Kidney (tissue), 14 donors: ENCODE measurements around the gene B9D2. TPM values are rescaled to one million over a fixed set of nuclear protein-coding genes. Genes with fewer than 3 reads are reported as not detected.

Source experiments
- DNase-seq, 5 donors: peaks; one replicate each; pipeline ENCODE4 v3.0.0-alpha.2; 2013 to 2020
- FAIRE-seq: peaks from 2 replicates; lab custom pipeline; 2012; peaks lifted over from hg19 to GRCh38; lab: Jason Lieb, UNC
- H3K27ac ChIP-seq, 2 donors: one replicate each; pipeline ENCODE4 v1.7.0; 2013; ENCODE audit warnings: low read depth in 2 of 2, low read length in 2 of 2, inconsistent platforms in 1 of 2
- H3K27me3 ChIP-seq: one replicate; pipeline ENCODE4 v1.7.1; 2013; ENCODE audit warnings: low read length, inconsistent platforms; ENCODE audit not compliant: control insufficient read depth, insufficient read depth
- H3K36me3 ChIP-seq, 3 donors: one replicate each; pipeline versions ENCODE4 v1.7.0 to v1.7.1; 2013; ENCODE audit warnings: low read length in 3 of 3, control low read depth in 1 of 3, inconsistent platforms in 1 of 3; ENCODE audit not compliant: insufficient read depth in 3 of 3, control insufficient read depth in 2 of 3
- H3K4me1 ChIP-seq, 3 donors: one replicate each; pipeline versions ENCODE4 v1.7.0 to v1.7.1; 2013; ENCODE audit warnings: low read length in 3 of 3, inconsistent platforms in 1 of 3, low read depth in 1 of 3; ENCODE audit not compliant: control insufficient read depth in 2 of 3, insufficient read depth in 2 of 3
- H3K4me3 ChIP-seq, 3 donors: one replicate each; pipeline versions ENCODE4 v1.7.0 to v1.8.1; 2013; ENCODE audit warnings: low read length in 3 of 3, control low read depth in 1 of 3, inconsistent platforms in 1 of 3
- H3K9ac ChIP-seq, 3 donors: one replicate each; pipeline versions ENCODE4 v1.7.0 to v1.7.1; 2013; ENCODE audit warnings: low read length in 3 of 3, control low read depth in 1 of 3, inconsistent platforms in 1 of 3
- H3K9me3 ChIP-seq, 3 donors: one replicate each; pipeline versions ENCODE4 v1.7.0 to v1.7.1; 2013; ENCODE audit warnings: low read length in 3 of 3, control low read depth in 1 of 3, inconsistent platforms in 1 of 3; ENCODE audit not compliant: control insufficient read depth in 2 of 3, insufficient read depth in 1 of 3
- intact Hi-C: fragments of 100-400 bp; cut with DNase I; formaldehyde crosslinking; loops from one replicate; pipeline ENCODE4 v1.11.1; 2022
- polyA plus RNA-seq: library from polyadenylated mRNA; stranded (reverse); fragments of 350-450 nt; fragmentation: Illumina TruSeq; extraction: RNeasy Lipid Tissue Mini Kit (QIAGEN cat#74804); gene quantifications from one replicate; pipeline ENCODE4 v1.2.3, GENCODE V29; 2014; ENCODE audit warnings: low read depth, low replicate concordance; ENCODE audit not compliant: insufficient read depth
- total RNA-seq: library from RNA; stranded (reverse); fragmentation: NEBNext Ultra II Directional; extraction: Animal tissue kit (Norgen Biotek cat#: 25700); gene quantifications from one replicate; pipeline ENCODE4 v1.2.1, GENCODE V29; 2021
- TF ChIP-seq, protein P1 (sequence below): IDR thresholded peaks from 3 replicates; pipeline ENCODE4 v1.5.1; 2012; ENCODE audit warnings: mild to moderate bottlenecking, moderate library complexity, borderline replicate concordance; ENCODE audit not compliant: insufficient read depth; ENCODE audit errors: extremely low read depth
- donor health status: control.
- donor health status: control.
- donor health status: control.
- donor health status: control.
- donor health status: control.
- donor health status: DM: yes; HTN: yes; CAD: no.
- donor health status: Normal renal cell carcinoma (clear cell type).

The B9D2 gene
- total and polyA plus RNA-seq, 2 donors from 2014 or later: 12.6 to 15.7 TPM

- intact Hi-C loops: no loop called here
- no peak for FAIRE-seq
- H3K27ac ChIP-seq: peak overlapping the region; percentile 13 to 23
- DNase-seq: peak in 1 of 5 donors; percentile 37
- peaks cover 0 to 20% (median 6%) of the 10 kb centered on the region in 3 donors for H3K4me1 ChIP-seq
- peaks cover 0 to 3% (median 0%) of the 10 kb centered on the region in 3 donors for H3K36me3 ChIP-seq
- no peaks in the 10 kb centered on the region for H3K27me3 ChIP-seq
- TF ChIP-seq, protein P1, sequence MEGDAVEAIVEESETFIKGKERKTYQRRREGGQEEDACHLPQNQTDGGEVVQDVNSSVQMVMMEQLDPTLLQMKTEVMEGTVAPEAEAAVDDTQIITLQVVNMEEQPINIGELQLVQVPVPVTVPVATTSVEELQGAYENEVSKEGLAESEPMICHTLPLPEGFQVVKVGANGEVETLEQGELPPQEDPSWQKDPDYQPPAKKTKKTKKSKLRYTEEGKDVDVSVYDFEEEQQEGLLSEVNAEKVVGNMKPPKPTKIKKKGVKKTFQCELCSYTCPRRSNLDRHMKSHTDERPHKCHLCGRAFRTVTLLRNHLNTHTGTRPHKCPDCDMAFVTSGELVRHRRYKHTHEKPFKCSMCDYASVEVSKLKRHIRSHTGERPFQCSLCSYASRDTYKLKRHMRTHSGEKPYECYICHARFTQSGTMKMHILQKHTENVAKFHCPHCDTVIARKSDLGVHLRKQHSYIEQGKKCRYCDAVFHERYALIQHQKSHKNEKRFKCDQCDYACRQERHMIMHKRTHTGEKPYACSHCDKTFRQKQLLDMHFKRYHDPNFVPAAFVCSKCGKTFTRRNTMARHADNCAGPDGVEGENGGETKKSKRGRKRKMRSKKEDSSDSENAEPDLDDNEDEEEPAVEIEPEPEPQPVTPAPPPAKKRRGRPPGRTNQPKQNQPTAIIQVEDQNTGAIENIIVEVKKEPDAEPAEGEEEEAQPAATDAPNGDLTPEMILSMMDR: no peak
- no peak overlapping the region for H3K9ac ChIP-seq
- no peaks in the 10 kb centered on the region for H3K9me3 ChIP-seq
- H3K4me3 ChIP-seq: no peak overlapping the region
Observed at GRCh38 chr19:41403181-41403970, 39.4 kb upstream of the B9D2 start.

- FAIRE-seq: no peak
- Histone ChIP-seq H3K4me1 (peaks cover 0 to 19% (median 7%) of the 10 kb centered on the region in 3 donors), H3K27ac (no peak overlapping the region)
Observed at GRCh38 chr19:41402010-41402409, 38.1 kb upstream of the B9D2 start.

DNA sequence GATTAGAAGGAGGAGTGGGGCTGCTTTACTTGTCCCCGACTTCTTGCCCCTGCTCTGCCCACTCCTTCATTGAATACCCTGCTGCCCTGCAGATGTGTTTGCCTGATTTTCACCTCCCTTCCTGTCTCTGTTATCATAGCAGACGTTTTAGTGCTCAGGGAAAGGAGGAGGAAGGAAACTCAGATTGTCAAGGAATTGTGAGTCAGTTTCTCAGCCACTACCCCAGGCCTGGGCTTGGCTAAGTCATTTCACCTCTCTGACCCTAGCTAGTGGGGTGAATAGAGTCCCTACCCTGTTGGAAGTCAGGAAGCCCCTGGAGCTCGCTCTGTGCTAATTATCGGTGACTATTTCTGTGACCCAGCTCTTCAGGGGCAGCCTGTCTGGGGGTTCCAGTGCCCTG lies 37.5 kb upstream of the B9D2 start:
- Histone ChIP-seq H3K27ac (no peak overlapping the region), H3K9me3 (no peaks in the 10 kb centered on the region), H3K36me3 (peaks cover 0 to 3% (median 0%) of the 10 kb centered on the region in 3 donors), H3K4me3 (no peak overlapping the region), H3K9ac (no peak overlapping the region), H3K4me1 (peaks cover 0 to 23% (median 7%) of the 10 kb centered on the region in 3 donors), H3K27me3 (no peaks in the 10 kb centered on the region)
- TF ChIP-seq, protein P1: no peak
- FAIRE-seq (no peak), DNase-seq (no peak)
- intact Hi-C loops: no loop called here

More at GRCh38 chr19:41402010-41402409, 38.1 kb upstream of the B9D2 start:
- Histone ChIP-seq H3K36me3 (peaks cover 0 to 3% (median 0%) of the 10 kb centered on the region in 3 donors), H3K4me3 (no peak overlapping the region), H3K27me3 (no peaks in the 10 kb centered on the region), H3K9ac (no peak overlapping the region), H3K9me3 (no peaks in the 10 kb centered on the region)
- intact Hi-C loops: no loop called here
- TF ChIP-seq, protein P1: no peak
- no peak for DNase-seq
